SJCRH30 (cell line): ENCODE data around the gene DISC1. TPM values are rescaled to one million over a fixed set of nuclear protein-coding genes. Genes with fewer than 3 reads are reported as not detected.

Source experiments
- DNase-seq, 2 experiments: peaks; one replicate each; pipeline ENCODE4 v3.0.0-alpha.2; 2015 to 2020
- H3K27ac ChIP-seq: fragments of 250-450 bp; sonication (Bioruptor Pico); 2 replicates; pipeline ENCODE4 v1.5.1; 2020; ENCODE audit warnings: mild to moderate bottlenecking, moderate library complexity
- H3K27me3 ChIP-seq: fragments of 250-450 bp; sonication (Bioruptor Pico); 2 replicates; pipeline ENCODE4 v1.5.1; 2020; ENCODE audit warnings: mild to moderate bottlenecking, moderate library complexity
- H3K36me3 ChIP-seq: fragments of 250-450 bp; sonication (Bioruptor Pico); 2 replicates; pipeline ENCODE4 v1.5.1; 2020; ENCODE audit warnings: mild to moderate bottlenecking, moderate library complexity
- H3K4me1 ChIP-seq: fragments of 250-450 bp; sonication (Bioruptor Pico); 2 replicates; pipeline ENCODE4 v1.5.1; 2020; ENCODE audit warnings: mild to moderate bottlenecking, moderate library complexity
- H3K4me3 ChIP-seq: fragments of 250-450 bp; sonication (Bioruptor Pico); 2 replicates; pipeline ENCODE4 v1.5.1; 2020; ENCODE audit warnings: mild to moderate bottlenecking, moderate library complexity
- H3K9me3 ChIP-seq: fragments of 250-450 bp; sonication (Bioruptor Pico); replicated peaks from 2 replicates; pipeline ENCODE4 v1.5.1; 2020; ENCODE audit warnings: mild to moderate bottlenecking, moderate library complexity
- total RNA-seq: library from RNA; depleted of rRNA; stranded (reverse); fragments of >200 nt; shearing (Covaris generic); gene quantifications from 2 replicates; pipeline ENCODE4 v1.2.3, GENCODE V29; 2014

The DISC1 gene
- total RNA-seq, 1 experiment from 2014 or later: 5.3 TPM

DNA sequence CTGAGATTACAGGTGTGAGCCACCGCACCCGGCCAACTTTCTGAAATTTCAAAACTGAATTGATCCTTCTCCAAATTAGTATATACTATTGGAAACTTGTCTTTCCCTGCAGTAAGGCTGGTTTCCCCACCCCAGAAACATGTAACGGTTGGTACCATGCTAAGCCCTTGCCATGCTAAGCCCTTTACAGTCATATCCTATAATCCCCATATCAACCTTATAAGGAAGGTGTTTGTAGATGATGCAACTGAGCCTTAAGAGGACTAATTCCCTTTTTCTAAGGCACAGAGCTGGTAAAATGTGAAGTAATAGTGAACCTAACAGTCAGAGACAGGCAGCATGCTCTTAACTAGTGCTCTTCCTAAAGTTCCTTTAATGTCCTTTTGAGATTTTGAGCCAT is 413.7 kb downstream of the DISC1 start:
- Histone ChIP-seq H3K27me3 (no peaks in the 10 kb centered on the region), H3K9me3 (no peaks in the 10 kb centered on the region), H3K36me3 (no peaks in the 10 kb centered on the region), H3K4me1 (peaks cover 4% of the 10 kb centered on the region; the same call in 1 of the 2 replicates), H3K4me3 (no peak overlapping the region), H3K27ac (no peak overlapping the region)
- DNase-seq: no peak

DNA sequence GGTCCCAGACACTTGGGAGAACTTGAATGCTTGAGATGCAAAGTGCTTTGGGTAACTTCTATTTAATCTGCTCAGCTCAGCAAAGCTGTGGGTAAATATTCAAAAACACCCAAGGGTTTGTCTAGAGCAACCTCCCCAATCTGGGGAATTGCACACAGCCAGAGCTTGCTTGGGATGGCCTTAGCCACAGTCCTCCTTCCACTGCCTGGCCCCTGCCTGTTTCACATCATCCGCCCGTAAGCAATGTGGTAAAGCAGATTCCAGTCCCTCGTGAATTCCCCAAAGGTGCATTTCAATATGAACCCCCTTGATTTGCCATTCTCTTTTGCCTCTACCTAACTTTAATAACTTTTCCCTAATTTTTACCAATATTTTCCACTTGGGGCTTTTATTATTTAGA is 418.1 kb downstream of the DISC1 start:
- H3K27me3 ChIP-seq: no peaks in the 10 kb centered on the region
- no peak overlapping the region for H3K27ac ChIP-seq
- DNase-seq: no peak
- no peaks in the 10 kb centered on the region for H3K36me3 ChIP-seq
- H3K9me3 ChIP-seq: no peaks in the 10 kb centered on the region
- H3K4me1 ChIP-seq: no peaks in the 10 kb centered on the region
- no peak overlapping the region for H3K4me3 ChIP-seq

DNA sequence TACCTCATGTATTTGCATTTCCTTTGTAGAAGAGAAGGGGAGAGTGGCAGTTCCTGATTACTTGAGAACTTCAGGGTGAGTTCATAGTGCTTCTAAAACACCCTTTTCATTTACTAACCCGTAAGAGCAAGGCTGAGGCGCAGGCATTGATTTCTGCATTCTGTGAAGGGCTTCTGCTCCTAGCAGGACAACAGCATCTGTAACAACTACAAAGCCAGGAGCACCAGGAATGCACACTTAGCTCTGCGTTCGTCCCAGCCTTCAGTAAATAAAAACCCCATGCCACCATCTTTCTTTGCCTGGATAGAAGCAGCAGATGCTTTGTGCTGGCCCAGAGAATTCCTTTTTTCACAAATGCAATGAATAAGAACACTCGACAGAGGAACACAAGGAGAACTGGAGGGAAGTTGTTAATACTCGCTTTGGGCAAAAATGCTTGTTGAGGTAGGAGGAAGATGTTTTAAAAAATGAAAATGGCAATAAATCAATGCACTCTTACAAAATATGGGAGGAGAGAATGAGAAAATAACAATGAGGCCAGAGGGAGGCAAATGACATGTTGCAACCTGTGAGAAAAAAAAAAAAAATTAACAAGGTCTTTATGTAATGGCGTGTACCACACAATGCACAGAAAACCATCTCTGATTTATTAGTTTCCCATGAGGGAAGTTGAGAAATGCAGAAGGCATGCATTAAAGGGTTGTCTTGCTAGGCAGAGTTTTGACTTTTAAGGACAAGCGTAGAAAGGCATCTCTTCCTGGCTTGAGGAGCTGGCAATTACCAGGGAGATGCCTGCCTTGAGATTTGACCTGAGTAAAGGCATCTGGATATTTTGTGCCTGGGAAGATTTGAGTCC is 418.8 kb downstream of the DISC1 start:
- Histone ChIP-seq H3K27me3 (no peaks in the 10 kb centered on the region), H3K4me1 (no peaks in the 10 kb centered on the region), H3K4me3 (no peak overlapping the region), H3K36me3 (no peaks in the 10 kb centered on the region), H3K27ac (no peak overlapping the region), H3K9me3 (no peaks in the 10 kb centered on the region)
- DNase-seq: no peak

DNA sequence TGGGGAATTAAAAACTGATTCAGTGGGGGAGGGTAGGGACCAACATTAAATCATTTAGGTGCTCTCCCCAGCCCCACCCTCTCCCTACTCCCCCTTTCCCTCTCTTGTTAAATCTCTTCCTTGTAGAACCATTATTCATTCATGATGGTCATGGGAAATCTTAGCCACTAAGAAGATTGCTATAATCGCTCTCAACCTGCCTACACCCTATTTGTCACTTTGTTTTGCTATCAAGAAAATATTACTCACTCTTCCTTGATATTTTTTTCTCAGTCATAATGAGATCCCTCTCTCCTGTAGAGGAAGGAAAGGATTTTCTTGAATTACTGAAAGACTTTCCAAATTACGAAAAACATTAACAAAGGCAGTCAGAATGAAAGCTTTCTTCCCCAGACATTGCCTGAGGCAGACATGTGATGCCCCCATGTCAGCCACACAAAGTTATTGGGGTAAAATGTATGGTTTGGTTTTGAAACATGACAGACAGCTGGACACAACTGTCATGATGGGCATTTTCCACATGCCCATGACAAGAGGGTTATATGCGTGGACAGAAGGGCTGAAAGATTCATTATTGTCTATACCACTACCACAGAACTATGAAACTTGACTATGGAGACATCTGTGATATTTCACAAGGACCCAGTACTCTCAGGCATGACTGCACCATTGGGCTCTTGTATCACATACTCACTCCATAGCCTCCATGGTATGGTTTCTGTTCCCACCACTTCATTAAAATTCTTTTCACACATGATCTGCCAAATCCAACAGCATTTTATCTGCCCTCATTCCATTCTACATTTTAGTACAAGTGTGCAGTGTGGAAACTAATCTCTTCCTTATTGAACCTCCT is 420.1 kb downstream of the DISC1 start:
- no peaks in the 10 kb centered on the region for H3K36me3 ChIP-seq
- no peaks in the 10 kb centered on the region for H3K9me3 ChIP-seq
- DNase-seq: no peak
- no peak overlapping the region for H3K27ac ChIP-seq
- H3K4me3 ChIP-seq: no peak overlapping the region
- no peaks in the 10 kb centered on the region for H3K27me3 ChIP-seq
- H3K4me1 ChIP-seq: no peaks in the 10 kb centered on the region

DNA sequence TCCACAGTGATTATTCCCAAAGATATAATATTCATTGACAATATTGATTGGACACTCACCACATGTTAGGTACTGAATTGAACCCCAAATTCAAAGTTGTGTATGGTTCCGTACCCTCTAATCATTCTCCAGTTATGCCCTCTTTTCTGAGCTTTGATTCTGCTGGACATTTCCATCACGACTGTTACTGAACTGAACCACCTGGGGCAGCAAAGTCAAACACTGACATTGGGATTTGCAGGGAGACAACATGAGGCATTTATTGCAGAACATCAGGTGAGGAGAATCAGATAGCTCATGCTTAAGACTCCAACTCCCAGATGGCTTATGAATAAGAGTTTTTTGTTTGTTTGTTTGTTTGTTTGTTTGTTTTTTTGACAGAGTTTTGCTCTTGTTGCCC is 420.9 kb downstream of the DISC1 start:
- Histone ChIP-seq H3K27me3 (no peaks in the 10 kb centered on the region), H3K36me3 (no peaks in the 10 kb centered on the region), H3K4me1 (no peaks in the 10 kb centered on the region), H3K4me3 (no peak overlapping the region), H3K9me3 (no peaks in the 10 kb centered on the region), H3K27ac (no peak overlapping the region)
- no peak for DNase-seq

DNA sequence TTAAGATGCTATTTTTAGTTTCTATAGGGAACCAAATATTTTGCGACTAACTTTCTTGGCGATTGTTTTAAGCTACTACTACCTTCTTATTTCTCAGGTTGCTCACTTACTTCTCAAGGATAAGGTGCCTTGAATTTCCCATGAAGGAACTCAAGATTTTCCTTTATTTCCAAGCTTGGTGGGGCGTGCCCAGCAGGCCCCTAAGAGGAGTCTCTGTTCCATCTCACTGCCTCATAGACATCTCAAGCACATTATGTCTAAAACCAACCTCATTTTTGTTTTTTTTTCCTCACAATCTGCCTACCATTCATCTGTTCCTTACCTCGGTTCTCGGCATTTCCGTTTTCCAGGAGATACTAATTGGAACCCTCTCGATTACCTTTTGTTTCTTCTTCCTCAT is 421.9 kb downstream of the DISC1 start:
- no peaks in the 10 kb centered on the region for H3K27me3 ChIP-seq
- H3K4me3 ChIP-seq: no peak overlapping the region
- no peak for DNase-seq
- H3K36me3 ChIP-seq: no peaks in the 10 kb centered on the region
- H3K27ac ChIP-seq: no peak overlapping the region
- H3K9me3 ChIP-seq: no peaks in the 10 kb centered on the region
- H3K4me1 ChIP-seq: no peaks in the 10 kb centered on the region

DNA sequence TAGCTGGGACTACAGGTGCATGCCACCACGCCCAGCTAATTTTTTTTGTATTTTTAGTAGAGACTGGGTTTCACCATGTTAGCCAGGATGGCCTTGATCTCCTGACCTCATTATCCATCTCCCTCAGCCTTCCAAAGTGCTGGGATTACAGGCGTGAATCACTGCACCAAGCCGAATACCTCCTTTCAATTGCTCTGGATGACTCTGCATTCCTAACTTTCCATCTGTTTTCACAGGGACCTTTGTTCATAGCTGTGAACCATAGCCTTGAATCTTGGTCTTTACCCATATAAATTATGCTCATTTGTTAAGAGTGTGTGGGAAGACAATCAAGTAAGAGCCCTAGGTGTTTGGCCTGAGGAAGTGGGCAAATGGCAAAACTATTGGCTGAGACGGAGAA is 422.7 kb downstream of the DISC1 start:
- Histone ChIP-seq H3K27ac (no peak overlapping the region), H3K27me3 (no peaks in the 10 kb centered on the region), H3K4me1 (no peaks in the 10 kb centered on the region)

DNA sequence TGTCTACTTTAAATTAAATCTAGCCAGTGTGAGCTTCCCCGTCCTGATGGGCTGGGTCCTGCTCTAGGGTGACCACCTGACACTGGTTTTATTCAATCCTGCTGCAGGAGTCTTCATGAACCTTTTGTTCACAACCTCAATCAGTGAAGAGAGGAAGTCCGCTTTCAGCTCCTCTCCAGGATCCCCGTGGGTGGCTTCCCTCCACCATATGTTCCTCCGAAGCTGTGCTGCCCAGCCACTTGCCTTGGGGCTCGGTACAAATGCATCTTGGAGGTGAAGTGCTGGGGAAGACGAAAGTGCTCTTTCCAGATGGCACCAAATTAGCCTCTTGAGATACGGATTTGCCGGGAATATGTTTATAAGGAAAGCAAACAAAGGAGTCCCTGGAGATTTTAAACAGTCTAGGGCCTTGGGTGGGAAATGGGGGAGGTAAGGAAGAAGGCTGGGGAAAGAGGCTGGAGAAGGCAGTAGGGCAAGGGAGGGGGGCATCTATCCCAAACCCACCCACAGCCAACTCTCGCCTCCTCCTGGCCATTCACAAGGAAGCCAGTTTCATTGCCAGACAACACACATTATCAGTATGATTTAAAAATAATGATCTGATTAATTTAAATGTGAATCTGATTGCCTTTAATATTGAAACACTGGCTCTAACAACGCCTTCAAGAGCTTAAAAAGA is 430.8 kb downstream of the DISC1 start:
- H3K36me3 ChIP-seq: no peaks in the 10 kb centered on the region
- H3K4me3 ChIP-seq: no peak overlapping the region
- no peaks in the 10 kb centered on the region for H3K27me3 ChIP-seq
- no peaks in the 10 kb centered on the region for H3K9me3 ChIP-seq
- no peaks in the 10 kb centered on the region for H3K4me1 ChIP-seq
- no peak for DNase-seq
- no peak overlapping the region for H3K27ac ChIP-seq

More for the DNA sequence above, 422.7 kb downstream of the DISC1 start:
- H3K4me3 ChIP-seq: no peak overlapping the region
- no peaks in the 10 kb centered on the region for H3K36me3 ChIP-seq
- no peaks in the 10 kb centered on the region for H3K9me3 ChIP-seq
- no peak for DNase-seq

DNA sequence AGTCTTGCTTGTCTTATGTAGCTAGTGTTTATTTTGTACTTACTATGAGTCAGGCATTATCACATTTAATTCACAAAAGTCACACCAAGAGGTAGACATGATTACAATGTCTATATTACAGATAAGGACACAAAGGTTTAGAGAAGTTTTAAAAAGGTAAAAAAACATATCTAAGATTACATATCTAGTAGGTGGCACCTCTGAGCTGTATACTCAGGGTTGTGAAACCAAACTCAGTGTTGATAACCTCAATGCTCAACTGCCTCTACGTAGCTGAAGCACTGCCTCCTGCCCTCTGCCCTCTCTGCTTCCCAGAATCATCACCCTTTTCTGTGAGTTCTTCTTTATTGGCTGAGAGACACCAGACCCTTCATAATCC is 431.3 kb downstream of the DISC1 start:
- no peak overlapping the region for H3K27ac ChIP-seq
- DNase-seq: no peak
- H3K9me3 ChIP-seq: no peaks in the 10 kb centered on the region
- H3K27me3 ChIP-seq: no peaks in the 10 kb centered on the region
- no peak overlapping the region for H3K4me3 ChIP-seq
- H3K4me1 ChIP-seq: no peaks in the 10 kb centered on the region
- no peaks in the 10 kb centered on the region for H3K36me3 ChIP-seq

DNA sequence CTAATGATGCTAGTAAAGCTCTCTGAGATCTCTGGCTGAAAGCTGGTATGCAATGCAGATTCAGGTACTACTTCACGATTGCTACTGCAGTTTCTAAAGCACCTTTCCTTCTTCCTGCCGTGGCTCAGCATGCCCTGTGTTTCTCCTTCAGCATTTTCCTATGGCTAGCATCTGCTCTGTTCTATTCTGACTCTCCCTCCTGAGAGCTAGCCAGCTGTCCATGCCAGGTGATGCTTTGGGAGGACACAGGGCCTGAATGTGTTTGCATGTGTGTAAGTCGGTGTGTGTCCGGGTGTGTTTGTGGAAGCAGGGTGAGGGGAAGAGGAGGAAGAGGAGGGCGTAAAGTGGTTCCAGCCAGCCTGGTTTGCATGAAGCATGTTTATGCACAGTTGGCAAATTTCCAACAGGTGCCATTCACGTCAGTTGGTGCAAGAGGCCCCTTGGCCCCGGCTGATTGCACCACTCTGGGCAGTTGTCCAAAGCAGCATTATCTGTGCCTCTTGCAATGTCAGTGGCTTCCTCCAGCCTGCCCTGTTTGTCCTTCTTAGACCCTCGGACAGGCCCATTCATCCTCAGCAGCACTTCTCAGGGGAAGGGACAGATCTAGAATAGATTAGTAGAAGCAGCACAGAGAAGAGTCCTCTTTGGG is 433.3 kb downstream of the DISC1 start:
- Histone ChIP-seq H3K27me3 (no peaks in the 10 kb centered on the region), H3K36me3 (no peaks in the 10 kb centered on the region), H3K4me1 (no peaks in the 10 kb centered on the region), H3K4me3 (no peak overlapping the region), H3K27ac (no peak overlapping the region), H3K9me3 (no peaks in the 10 kb centered on the region)
- no peak for DNase-seq

DNA sequence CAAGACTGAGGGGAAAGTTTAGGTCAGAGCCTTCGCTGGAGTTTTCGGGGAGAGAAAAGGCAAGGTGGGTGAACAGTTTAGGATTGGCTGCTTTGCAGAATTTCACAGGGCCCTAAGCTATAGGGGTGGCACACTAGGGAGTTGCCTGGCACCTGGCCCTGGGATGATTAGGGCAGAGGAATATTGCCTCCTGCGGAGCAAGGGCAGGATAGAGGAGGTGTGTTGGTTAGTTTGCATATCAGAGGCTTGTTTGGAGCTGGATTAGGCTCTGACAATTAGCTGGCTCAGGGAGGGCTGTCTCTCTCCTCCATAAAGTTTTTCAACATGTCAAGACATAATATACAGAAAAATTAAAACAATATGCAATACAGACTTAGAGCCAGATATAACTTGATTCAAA is 436.4 kb downstream of the DISC1 start:
- Histone ChIP-seq H3K9me3 (no peaks in the 10 kb centered on the region), H3K4me3 (no peak overlapping the region), H3K36me3 (no peaks in the 10 kb centered on the region), H3K27me3 (no peaks in the 10 kb centered on the region), H3K4me1 (no peaks in the 10 kb centered on the region), H3K27ac (no peak overlapping the region)
- DNase-seq: no peak

DNA sequence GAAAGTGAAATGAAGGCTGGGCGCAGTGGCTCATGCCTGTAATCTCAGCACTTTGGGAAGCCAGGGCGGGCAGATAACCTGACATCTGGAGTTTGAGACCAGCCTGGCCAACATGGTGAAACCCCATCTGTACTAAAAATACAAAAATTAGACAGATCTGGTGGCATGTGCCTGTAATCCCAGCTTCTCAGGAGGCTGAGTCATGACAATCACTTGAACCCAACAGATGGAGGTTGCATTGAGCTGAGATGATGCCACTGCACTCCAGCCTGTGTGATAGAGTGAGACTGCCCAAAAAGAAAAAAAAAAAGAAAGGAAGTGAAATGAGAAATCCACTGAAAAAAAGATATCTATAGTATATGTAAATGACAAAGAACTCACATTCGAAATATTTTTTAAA is 439.9 kb downstream of the DISC1 start:
- H3K9me3 ChIP-seq: no peaks in the 10 kb centered on the region; the same call in 1 of the 2 replicates
- no peak overlapping the region for H3K27ac ChIP-seq
- no peak for DNase-seq
- no peaks in the 10 kb centered on the region for H3K27me3 ChIP-seq
- no peaks in the 10 kb centered on the region for H3K4me1 ChIP-seq
- H3K36me3 ChIP-seq: no peaks in the 10 kb centered on the region
- H3K4me3 ChIP-seq: no peak overlapping the region

DNA sequence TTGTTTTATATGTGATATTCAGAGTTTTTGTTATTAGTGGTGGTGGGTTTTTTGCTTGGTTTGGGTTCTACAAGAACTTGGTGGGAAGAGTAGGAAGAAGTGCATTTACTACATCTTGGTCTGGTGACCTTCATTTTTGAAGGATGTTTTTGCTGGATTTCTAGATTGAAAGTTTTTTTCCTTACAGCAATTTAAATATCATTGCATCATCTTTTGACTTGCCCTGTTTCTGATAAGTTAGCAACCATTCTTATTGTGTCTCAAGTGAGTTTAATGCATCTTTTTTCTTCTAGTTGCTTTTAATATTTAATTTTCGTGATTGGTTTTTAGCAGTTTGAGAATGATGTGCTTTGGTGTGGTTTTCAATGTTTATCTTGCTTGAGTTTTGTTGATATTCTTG is 447.7 kb downstream of the DISC1 start:
- Histone ChIP-seq H3K36me3 (no peaks in the 10 kb centered on the region), H3K27me3 (no peaks in the 10 kb centered on the region), H3K4me1 (no peaks in the 10 kb centered on the region), H3K9me3 (no peaks in the 10 kb centered on the region; the same call in 1 of the 2 replicates), H3K27ac (no peak overlapping the region), H3K4me3 (no peak overlapping the region)
- no peak for DNase-seq

DNA sequence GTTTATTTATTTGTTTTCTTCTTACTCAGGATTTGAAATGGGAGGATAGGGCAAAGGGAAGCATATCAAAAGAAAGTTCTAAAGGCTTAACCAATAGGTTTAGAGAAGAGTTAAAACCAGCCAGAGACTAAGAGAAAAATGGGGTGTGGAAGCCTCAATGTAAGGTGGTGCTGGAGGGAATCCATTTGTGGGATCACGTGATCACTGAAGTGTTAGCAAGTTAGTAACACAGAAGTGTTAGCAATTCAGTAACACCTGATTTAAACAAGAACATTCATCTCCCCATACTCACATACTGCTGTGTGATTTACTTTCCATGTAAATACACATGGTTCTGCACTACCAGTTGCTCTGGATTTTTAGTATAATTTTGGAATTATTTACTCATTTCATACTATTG is 451.2 kb downstream of the DISC1 start:
- DNase-seq: no peak
- Histone ChIP-seq H3K9me3 (no peaks in the 10 kb centered on the region), H3K27me3 (no peaks in the 10 kb centered on the region), H3K4me3 (no peak overlapping the region), H3K27ac (no peak overlapping the region), H3K4me1 (no peaks in the 10 kb centered on the region), H3K36me3 (no peaks in the 10 kb centered on the region)
